ENCODE data around the gene HMG20B. TPM values are rescaled to one million over a fixed set of nuclear protein-coding genes. Genes with fewer than 3 reads are reported as not detected.

The HMG20B gene
- total and polyA plus RNA-seq, 2 of the 8 experiments (the other 6 are each of a cell fraction or from before 2014, with no cell fraction given) = 42.9 to 74.2 TPM

GRCh38 chr19:3554254-3555083 lies 18.3 kb upstream of the HMG20B start (continued):
- TF ChIP-seq USF2 (IDR thresholded peaks at IDR 0.05; ENCODE audit: low read length) (no peak), RBBP5 (IDR thresholded peaks at IDR 0.05; ENCODE audit: borderline replicate concordance, low read depth, low read length) (no peak)
